MM.1S (cell line): ENCODE measurements around the gene GPR135.

ENCODE experiments used
- DNase-seq: peaks from one replicate; pipeline ENCODE4 v3.0.0-alpha.2; 2015
- H2AFZ ChIP-seq: fragments of 300-600 bp; sonication (generic); 2 replicates; pipeline ENCODE4 v1.6.0; 2016; ENCODE audit warnings: antibody characterized with exemption, low read length
- H3F3A ChIP-seq: fragments of 300-600 bp; sonication (generic); 2 replicates; pipeline ENCODE4 v1.6.1; 2016; ENCODE audit warnings: mild to moderate bottlenecking, antibody characterized with exemption, low read length, moderate library complexity, mixed read lengths; ENCODE audit not compliant: insufficient read depth
- H3K27ac ChIP-seq: fragments of 300-600 bp; sonication (generic); 2 replicates; pipeline ENCODE4 v1.5.1; 2016; ENCODE audit warnings: mild to moderate bottlenecking, low read length
- H3K27me3 ChIP-seq: fragments of 300-600 bp; sonication (generic); replicated peaks from 2 replicates; pipeline ENCODE4 v1.6.0; 2016; ENCODE audit warnings: low read length; ENCODE audit not compliant: insufficient read depth
- H3K36me3 ChIP-seq: fragments of 300-600 bp; sonication (generic); replicated peaks from 2 replicates; pipeline ENCODE4 v1.6.1; 2016; ENCODE audit warnings: mild to moderate bottlenecking, low read length, mixed read lengths; ENCODE audit not compliant: insufficient read depth
- H3K4me1 ChIP-seq: fragments of 300-600 bp; sonication (generic); 2 replicates; pipeline ENCODE4 v1.6.1; 2016; ENCODE audit warnings: low read length, mixed read lengths
- H3K4me2 ChIP-seq: fragments of 300-600 bp; sonication (generic); 2 replicates; pipeline ENCODE4 v1.6.0; 2016; ENCODE audit warnings: low read depth, low read length
- H3K4me3 ChIP-seq: fragments of 300-600 bp; sonication (generic); 2 replicates; pipeline ENCODE4 v1.5.1; 2016; ENCODE audit warnings: low read length, mixed read lengths
- H3K79me2 ChIP-seq: fragments of 300-600 bp; sonication (generic); 2 replicates; pipeline ENCODE4 v1.6.1; 2016; ENCODE audit warnings: mixed run types, low read length, mixed read lengths
- H3K9ac ChIP-seq: fragments of 300-600 bp; sonication (generic); 2 replicates; pipeline ENCODE4 v1.6.1; 2016; ENCODE audit warnings: low read length, mixed read lengths
- H3K9me2 ChIP-seq: fragments of 300-600 bp; sonication (generic); replicated peaks from 2 replicates; pipeline ENCODE4 v1.6.1; 2016; ENCODE audit warnings: mild to moderate bottlenecking, low read length, mixed read lengths; ENCODE audit not compliant: insufficient read depth
- H3K9me3 ChIP-seq: fragments of 300-600 bp; sonication (generic); replicated peaks from 2 replicates; pipeline ENCODE4 v1.6.1; 2016; ENCODE audit warnings: mild to moderate bottlenecking, low read length, mixed read lengths; ENCODE audit not compliant: insufficient read depth
- H4K20me1 ChIP-seq: fragments of 300-600 bp; sonication (generic); 2 replicates; pipeline ENCODE4 v1.6.1; 2016; ENCODE audit warnings: mild to moderate bottlenecking, low read length, moderate library complexity, mixed read lengths; ENCODE audit not compliant: insufficient read depth
- CTCF ChIP-seq: fragments of 300-600 bp; sonication (generic); IDR thresholded peaks from 2 replicates; pipeline ENCODE4 v1.5.1; 2016; ENCODE audit warnings: antibody characterized with exemption, low read length, mixed read lengths
- EZH2 ChIP-seq: fragments of 300-600 bp; sonication (generic); optimal IDR thresholded peaks from 2 replicates; pipeline ENCODE3; 2017; ENCODE audit warnings: low read depth, mild to moderate bottlenecking, antibody characterized with exemption, low read length, mixed read lengths
- EZH2phosphoT487 ChIP-seq: fragments of 300-600 bp; sonication (generic); IDR thresholded peaks from 2 replicates; pipeline ENCODE4 v1.6.1; 2018; ENCODE audit warnings: antibody characterized with exemption, low read length

GPR135 gene

GRCh38 chr14:59419303-59419702, 45.9 kb downstream of the GPR135 start:
- Histone ChIP-seq H3K79me2 (no peaks in the 10 kb centered on the region), H3K4me2 (no peak overlapping the region), H3K9ac (no peak overlapping the region), H3K4me1 (no peaks in the 10 kb centered on the region), H4K20me1 (no peaks in the 10 kb centered on the region), H2AFZ (no peak overlapping the region), H3K27ac (no peak overlapping the region), H3K9me3 (no peaks in the 10 kb centered on the region), H3K27me3 (no peaks in the 10 kb centered on the region), H3K9me2 (no peaks in the 10 kb centered on the region), H3K4me3 (no peak overlapping the region), H3F3A (no peaks in the 10 kb centered on the region), H3K36me3 (no peaks in the 10 kb centered on the region)
- TF ChIP-seq EZH2 (no peak), EZH2phosphoT487 (no peak), CTCF (no peak)
- DNase-seq: no peak

GRCh38 chr14:59417311-59417710, 47.9 kb downstream of the GPR135 start:
- Histone ChIP-seq H2AFZ (no peak overlapping the region), H3K9me3 (no peaks in the 10 kb centered on the region), H3K79me2 (no peaks in the 10 kb centered on the region), H3K4me1 (no peaks in the 10 kb centered on the region), H3K9me2 (no peaks in the 10 kb centered on the region), H3K4me2 (no peak overlapping the region), H3K27ac (no peak overlapping the region), H3F3A (no peaks in the 10 kb centered on the region), H3K27me3 (no peaks in the 10 kb centered on the region), H3K9ac (no peak overlapping the region), H3K4me3 (no peak overlapping the region), H3K36me3 (no peaks in the 10 kb centered on the region), H4K20me1 (no peaks in the 10 kb centered on the region)
- TF ChIP-seq EZH2 (no peak), EZH2phosphoT487 (no peak), CTCF (no peak)
- no peak for DNase-seq

- no peak overlapping the region for H3K4me2 ChIP-seq
- H3K4me1 ChIP-seq: no peaks in the 10 kb centered on the region
- no peak overlapping the region for H3K4me3 ChIP-seq
- H3K27ac ChIP-seq: no peak overlapping the region
- DNase-seq: no peak
- no peaks in the 10 kb centered on the region for H3K79me2 ChIP-seq
- H4K20me1 ChIP-seq: no peaks in the 10 kb centered on the region
- no peaks in the 10 kb centered on the region for H3K27me3 ChIP-seq
- H3F3A ChIP-seq: no peaks in the 10 kb centered on the region
- H2AFZ ChIP-seq: no peak overlapping the region
- no peaks in the 10 kb centered on the region for H3K9me2 ChIP-seq
- no peak for TF ChIP-seq EZH2phosphoT487
- no peak for TF ChIP-seq EZH2
- TF ChIP-seq CTCF: no peak
- H3K9me3 ChIP-seq: no peaks in the 10 kb centered on the region
- no peak overlapping the region for H3K9ac ChIP-seq
- H3K36me3 ChIP-seq: no peaks in the 10 kb centered on the region
Observed at GRCh38 chr14:59415836-59416602, 49.2 kb downstream of the GPR135 start.
